GM23248 (cell line): ENCODE measurements around the gene PDE4B. TPM values are rescaled to one million over a fixed set of nuclear protein-coding genes. Genes with fewer than 3 reads are reported as not detected.

Experiments used
- DNase-seq: peaks from one replicate; pipeline ENCODE4 v3.0.0-alpha.2; 2015
- H2AFZ ChIP-seq: fragments of 200-600 bp; sonication (generic); 2 replicates; pipeline ENCODE4 v1.6.1; 2016; ENCODE audit warnings: antibody characterized with exemption
- H3F3A ChIP-seq: fragments of 200-600 bp; sonication (generic); 2 replicates; pipeline ENCODE4 v1.6.1; 2016; ENCODE audit warnings: mild to moderate bottlenecking, antibody characterized with exemption, mixed run types; ENCODE audit not compliant: insufficient read depth
- H3K27ac ChIP-seq: fragments of 200-600 bp; sonication (generic); 2 replicates; pipeline ENCODE4 v1.5.1; 2016; ENCODE audit warnings: mild to moderate bottlenecking
- H3K27me3 ChIP-seq: fragments of 200-600 bp; sonication (generic); replicated peaks from 2 replicates; pipeline ENCODE4 v1.6.1; 2016; ENCODE audit warnings: mild to moderate bottlenecking; ENCODE audit not compliant: insufficient read depth
- H3K36me3 ChIP-seq: fragments of 200-600 bp; sonication (generic); 2 replicates; pipeline ENCODE4 v1.6.1; 2016; ENCODE audit warnings: low read depth, mild to moderate bottlenecking
- H3K4me1 ChIP-seq: fragments of 200-600 bp; sonication (generic); 2 replicates; pipeline ENCODE4 v1.6.1; 2016; ENCODE audit warnings: mild to moderate bottlenecking; ENCODE audit not compliant: insufficient read depth
- H3K4me2 ChIP-seq: fragments of 200-600 bp; sonication (generic); one replicate; pipeline ENCODE4 v1.6.1; 2016; ENCODE audit warnings: mild to moderate bottlenecking; ENCODE audit not compliant: unreplicated experiment
- H3K4me3 ChIP-seq: fragments of 200-600 bp; sonication (generic); 2 replicates; pipeline ENCODE4 v1.5.1; 2016; ENCODE audit warnings: mild to moderate bottlenecking
- H3K79me2 ChIP-seq: fragments of 200-600 bp; sonication (generic); 2 replicates; pipeline ENCODE4 v1.6.1; 2016; ENCODE audit warnings: mild to moderate bottlenecking; ENCODE audit not compliant: insufficient read depth
- H3K9ac ChIP-seq: fragments of 200-600 bp; sonication (generic); 2 replicates; pipeline ENCODE4 v1.6.1; 2016; ENCODE audit warnings: mild to moderate bottlenecking
- H3K9me2 ChIP-seq: fragments of 200-600 bp; sonication (generic); 2 replicates; pipeline ENCODE4 v1.6.1; 2016; ENCODE audit warnings: mixed run types, mild to moderate bottlenecking, moderate library complexity; ENCODE audit not compliant: insufficient read depth
- H3K9me3 ChIP-seq: fragments of 200-600 bp; sonication (generic); one replicate; pipeline ENCODE4 v1.6.1; 2017; ENCODE audit warnings: low read depth
- H4K20me1 ChIP-seq: fragments of 200-600 bp; sonication (generic); 2 replicates; pipeline ENCODE4 v1.6.0; 2016; ENCODE audit not compliant: insufficient read depth
- EZH2 ChIP-seq: fragments of 200-600 bp; sonication (generic); IDR thresholded peaks from 2 replicates; pipeline ENCODE4 v1.6.1; 2018; ENCODE audit warnings: antibody characterized with exemption, mild to moderate bottlenecking; ENCODE audit not compliant: insufficient read depth, poor library complexity, severe bottlenecking
- EZH2phosphoT487 ChIP-seq: fragments of 200-600 bp; sonication (generic); IDR thresholded peaks from 2 replicates; pipeline ENCODE4 v1.6.1; 2018; ENCODE audit warnings: antibody characterized with exemption, moderate library complexity, mild to moderate bottlenecking, low read depth; ENCODE audit not compliant: insufficient read depth
- WGBS, 2 experiments: methylation state at CpG; one replicate each; pipeline ENCODE4 v1.1.6; 2015 to 2017; ENCODE audit warnings: low lambda C conversion rate in 2 of 2, low coverage in 1 of 2; ENCODE audit errors: missing lambda C conversion rate in 2 of 2; 5-methylcytosine and 5-hydroxymethylcytosine counted together
- in situ Hi-C: fragments of 300-500 bp; cut with MboI; formaldehyde crosslinking; loops from 2 replicates; pipeline ENCODE4 v1.15.0; 2020
- polyA plus RNA-seq: library from polyadenylated mRNA; unstranded; fragments of >200 nt; fragmentation: Nextera tagmentation; extraction: Ambion mirVana; gene quantifications from 2 replicates; pipeline ENCODE4 v1.2.1, GENCODE V29; 2016
- total RNA-seq: library from RNA; depleted of rRNA; stranded (reverse); fragments of >200 nt; shearing (Covaris generic); gene quantifications from 2 replicates; pipeline ENCODE4 v1.2.3, GENCODE V29; 2014

The PDE4B gene
- total and polyA plus RNA-seq, 2 experiments from 2014 or later, result 19.9 to 36.2 TPM

- DNase-seq, result no peak
- Histone ChIP-seq H3K4me2 (peak overlapping the region; percentile 55), H3K9me3 (no peaks in the 10 kb centered on the region), H3K79me2 (no peaks in the 10 kb centered on the region), H3F3A (peaks cover 66% of the 10 kb centered on the region), H4K20me1 (no peaks in the 10 kb centered on the region), H3K4me1 (peaks cover 73% of the 10 kb centered on the region), H3K9ac (no peak overlapping the region), H3K36me3 (no peaks in the 10 kb centered on the region), H3K27ac (peak overlapping the region; percentile 80), H3K9me2 (no peaks in the 10 kb centered on the region), H2AFZ (no peak overlapping the region), H3K27me3 (no peaks in the 10 kb centered on the region), H3K4me3 (no peak overlapping the region)
- in situ Hi-C loops, result no loop called here
- no peak for TF ChIP-seq EZH2
- TF ChIP-seq EZH2phosphoT487, result no peak
- 95 to 100% methylated on average over 2 of the region's 2 CpGs for WGBS, 2 experiments
These were observed 472.6 kb downstream of the PDE4B start for GRCh38 chr1:66265268-66265667.

- H3K27me3 ChIP-seq, result no peaks in the 10 kb centered on the region
- no peaks in the 10 kb centered on the region for H4K20me1 ChIP-seq
- DNase-seq, result peak; percentile 64
- WGBS, 2 experiments, result 16 to 22% methylated on average over 3 of the region's 3 CpGs
- no peak overlapping the region; the same call in 1 of the 2 replicates for H3K4me3 ChIP-seq
- peak overlapping the region; percentile 80 for H3K27ac ChIP-seq
- H3K9ac ChIP-seq, result peak overlapping the region; percentile 51
- peak overlapping the region; percentile 55 for H3K4me2 ChIP-seq
- TF ChIP-seq EZH2 (no peak), EZH2phosphoT487 (no peak)
- peaks cover 77% of the 10 kb centered on the region for H3K4me1 ChIP-seq
- H3K9me3 ChIP-seq, result no peaks in the 10 kb centered on the region
- in situ Hi-C loops, result no loop called here
- H3F3A ChIP-seq, result peaks cover 68% of the 10 kb centered on the region
- no peak overlapping the region for H2AFZ ChIP-seq
- no peaks in the 10 kb centered on the region for H3K79me2 ChIP-seq
- no peaks in the 10 kb centered on the region for H3K9me2 ChIP-seq
- no peaks in the 10 kb centered on the region for H3K36me3 ChIP-seq
These were observed 473.1 kb downstream of the PDE4B start for GRCh38 chr1:66265796-66266195.

- Histone ChIP-seq H3K9ac (peak overlapping the region; percentile 51), H2AFZ (peak overlapping the region; percentile 56)
These were observed 473.7 kb downstream of the PDE4B start for GRCh38 chr1:66266350-66266749.

GRCh38 chr1:66266756-66267155, 474.1 kb downstream of the PDE4B start:
- Histone ChIP-seq H3K9me3 (no peaks in the 10 kb centered on the region), H3K4me2 (peak overlapping the region; percentile 55), H3F3A (peaks cover 65% of the 10 kb centered on the region), H3K9ac (peak overlapping the region; percentile 51), H3K36me3 (no peaks in the 10 kb centered on the region), H3K4me1 (peaks cover 75% of the 10 kb centered on the region), H3K4me3 (peak overlapping the region; percentile 15), H3K27ac (peak overlapping the region; percentile 80), H3K9me2 (no peaks in the 10 kb centered on the region), H2AFZ (peak overlapping the region; percentile 56), H3K79me2 (no peaks in the 10 kb centered on the region), H4K20me1 (no peaks in the 10 kb centered on the region), H3K27me3 (no peaks in the 10 kb centered on the region)
- in situ Hi-C loops, result no loop called here
- DNase-seq, result peak; percentile 63
- no peak for TF ChIP-seq EZH2
- no peak for TF ChIP-seq EZH2phosphoT487
- WGBS, 2 experiments, result 2 to 3% methylated on average over 3 of the region's 3 CpGs

More at GRCh38 chr1:66266350-66266749, 473.7 kb downstream of the PDE4B start:
- peak overlapping the region; percentile 55 for H3K4me2 ChIP-seq
- no peaks in the 10 kb centered on the region for H4K20me1 ChIP-seq
- H3K27ac ChIP-seq, result peak overlapping the region; percentile 80
- no peak for TF ChIP-seq EZH2
- TF ChIP-seq EZH2phosphoT487, result no peak
- H3K9me3 ChIP-seq, result no peaks in the 10 kb centered on the region
- no peaks in the 10 kb centered on the region for H3K36me3 ChIP-seq
- peak; percentile 40 for DNase-seq
- peaks cover 75% of the 10 kb centered on the region for H3K4me1 ChIP-seq
- H3K79me2 ChIP-seq, result no peaks in the 10 kb centered on the region
- 68 to 74% methylated on average over 6 of the region's 6 CpGs for WGBS, 2 experiments
- in situ Hi-C loops, result no loop called here
- peaks cover 65% of the 10 kb centered on the region for H3F3A ChIP-seq
- H3K9me2 ChIP-seq, result no peaks in the 10 kb centered on the region
- H3K4me3 ChIP-seq, result peak overlapping the region; percentile 15
- H3K27me3 ChIP-seq, result no peaks in the 10 kb centered on the region
